ENCODE results near the gene CASP5.

DNA sequence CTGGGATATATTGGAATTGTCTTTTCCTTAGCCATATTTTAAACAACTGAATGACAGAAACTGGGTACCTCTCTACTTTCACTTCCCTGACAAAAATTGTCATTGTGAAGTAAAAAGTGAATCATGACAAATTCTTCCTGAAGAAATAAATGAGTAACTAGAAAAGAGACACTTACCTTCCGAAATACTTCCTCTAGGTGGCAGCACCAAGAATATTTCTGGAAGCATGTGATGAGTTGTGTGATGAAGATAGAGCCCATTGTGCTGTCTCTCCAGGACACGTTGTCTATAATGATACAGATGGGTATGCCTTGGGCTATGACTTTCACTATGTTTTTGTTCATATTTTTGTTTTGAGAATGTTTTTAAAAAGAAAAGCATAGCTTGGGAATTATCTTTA lies 76.1 kb downstream of the CASP5 start:
- no peak for TF ChIP-seq POLR2A (IDR thresholded peaks at IDR 0.05)
- TF ChIP-seq, protein P1, sequence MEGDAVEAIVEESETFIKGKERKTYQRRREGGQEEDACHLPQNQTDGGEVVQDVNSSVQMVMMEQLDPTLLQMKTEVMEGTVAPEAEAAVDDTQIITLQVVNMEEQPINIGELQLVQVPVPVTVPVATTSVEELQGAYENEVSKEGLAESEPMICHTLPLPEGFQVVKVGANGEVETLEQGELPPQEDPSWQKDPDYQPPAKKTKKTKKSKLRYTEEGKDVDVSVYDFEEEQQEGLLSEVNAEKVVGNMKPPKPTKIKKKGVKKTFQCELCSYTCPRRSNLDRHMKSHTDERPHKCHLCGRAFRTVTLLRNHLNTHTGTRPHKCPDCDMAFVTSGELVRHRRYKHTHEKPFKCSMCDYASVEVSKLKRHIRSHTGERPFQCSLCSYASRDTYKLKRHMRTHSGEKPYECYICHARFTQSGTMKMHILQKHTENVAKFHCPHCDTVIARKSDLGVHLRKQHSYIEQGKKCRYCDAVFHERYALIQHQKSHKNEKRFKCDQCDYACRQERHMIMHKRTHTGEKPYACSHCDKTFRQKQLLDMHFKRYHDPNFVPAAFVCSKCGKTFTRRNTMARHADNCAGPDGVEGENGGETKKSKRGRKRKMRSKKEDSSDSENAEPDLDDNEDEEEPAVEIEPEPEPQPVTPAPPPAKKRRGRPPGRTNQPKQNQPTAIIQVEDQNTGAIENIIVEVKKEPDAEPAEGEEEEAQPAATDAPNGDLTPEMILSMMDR (IDR thresholded peaks at IDR 0.05) = peak in 3 of 4 experiments; percentile 39 to 46 (median 43)
